SK-N-MC (cell line): ENCODE results near the gene ARHGEF17.

Experiments used
- EZH2 ChIP-seq: fragments of 200-600 bp; sonication (generic); IDR thresholded peaks from one replicate; pipeline ENCODE4 v1.6.1; 2017; ENCODE audit warnings: antibody characterized with exemption
- POLR2AphosphoS5 ChIP-seq: IDR thresholded peaks from 2 replicates; pipeline ENCODE4 v1.6.1; 2012; ENCODE audit warnings: mild to moderate bottlenecking, low read depth, low read length, borderline replicate concordance

GRCh38 chr11:73287400-73288101 lies 20.5 kb upstream of the ARHGEF17 start:
- TF ChIP-seq EZH2: no peak
- no peak for TF ChIP-seq POLR2AphosphoS5
